ENCODE measurements around the gene ADAR. TPM values are rescaled to one million over a fixed set of nuclear protein-coding genes. Genes with fewer than 3 reads are reported as not detected.

ADAR gene
- total RNA-seq, 1 donor from 2014 or later, result 275 TPM

- peaks cover 92% of the 10 kb centered on the region for H4K20me1 ChIP-seq (ENCODE audit: insufficient read depth, low read length)
- FAIRE-seq, result no peak
- H3K4me1 Mint-ChIP-seq (ENCODE audit: low read depth, unreplicated experiment), result peaks cover 54% of the 10 kb centered on the region
These were observed 8.3 kb downstream of the ADAR start for GRCh38 chr1:154599658-154600057.

GRCh38 chr1:154598871-154599635, 8.9 kb downstream of the ADAR start:
- DNase-seq (ENCODE audit: low read depth), result peak; percentile 46
- H3K27me3 Mint-ChIP-seq (ENCODE audit: low read depth, unreplicated experiment), result no peaks in the 10 kb centered on the region
- H3K4me3 ChIP-seq (ENCODE audit: insufficient read depth, low read depth, low read length), result no peak overlapping the region
- peak overlapping the region; percentile 89 for H3K27ac Mint-ChIP-seq (ENCODE audit: unreplicated experiment)
- peaks cover 16% of the 10 kb centered on the region for H3K4me1 ChIP-seq (ENCODE audit: insufficient read depth, low read length)
- H3K27ac ChIP-seq (ENCODE audit: low read depth, low read length), result peak overlapping the region; percentile 45
- no peaks in the 10 kb centered on the region for H3K27me3 ChIP-seq (ENCODE audit: insufficient read depth, low read length)
- peaks cover 3% of the 10 kb centered on the region for H3K9me3 Mint-ChIP-seq (ENCODE audit: unreplicated experiment)
- H3K4me3 Mint-ChIP-seq (ENCODE audit: unreplicated experiment), result peak overlapping the region; percentile 34
- FAIRE-seq, result no peak
- peaks cover 51% of the 10 kb centered on the region for H3K4me1 Mint-ChIP-seq (ENCODE audit: low read depth, unreplicated experiment)
- H3K9ac ChIP-seq (ENCODE audit: low read length), result peak overlapping the region; percentile 28
- no peak overlapping the region for H2AFZ ChIP-seq (ENCODE audit: low read depth, low read length)
- peaks cover 72% of the 10 kb centered on the region for H3K79me2 ChIP-seq (ENCODE audit: insufficient read depth, low read length)
- H4K20me1 ChIP-seq (ENCODE audit: insufficient read depth, low read length), result peaks cover 91% of the 10 kb centered on the region
- H3K36me3 Mint-ChIP-seq (ENCODE audit: low read depth, unreplicated experiment), result peaks cover 51% of the 10 kb centered on the region
- no peaks in the 10 kb centered on the region for H3K9me3 ChIP-seq (ENCODE audit: insufficient read depth, low read depth, low read length)
- peaks cover 50% of the 10 kb centered on the region for H3K36me3 ChIP-seq (ENCODE audit: insufficient read depth, low read length)
- H3K4me2 ChIP-seq (ENCODE audit: low read length), result peak overlapping the region; percentile 30
- TF ChIP-seq CTCF (IDR thresholded peaks at IDR 0.05; ENCODE audit: insufficient read depth, low read depth, low read length) (no peak), EZH2 (IDR thresholded peaks at IDR 0.05; ENCODE audit: insufficient read depth, low read length) (no peak)

More at GRCh38 chr1:154599658-154600057, 8.3 kb downstream of the ADAR start:
- Histone ChIP-seq H3K4me3 (ENCODE audit: insufficient read depth, low read depth, low read length) (no peak overlapping the region), H3K9me3 (ENCODE audit: insufficient read depth, low read depth, low read length) (no peaks in the 10 kb centered on the region), H3K79me2 (ENCODE audit: insufficient read depth, low read length) (peaks cover 78% of the 10 kb centered on the region), H3K27ac (ENCODE audit: low read depth, low read length) (peak overlapping the region; percentile 45), H3K27me3 (ENCODE audit: insufficient read depth, low read length) (no peaks in the 10 kb centered on the region), H3K9ac (ENCODE audit: low read length) (no peak overlapping the region), H3K36me3 (ENCODE audit: insufficient read depth, low read length) (peaks cover 45% of the 10 kb centered on the region), H3K4me2 (ENCODE audit: low read length) (peak overlapping the region; percentile 30), H2AFZ (ENCODE audit: low read depth, low read length) (no peak overlapping the region), H3K4me1 (ENCODE audit: insufficient read depth, low read length) (peaks cover 16% of the 10 kb centered on the region)
- H3K4me3 Mint-ChIP-seq (ENCODE audit: unreplicated experiment), result peak overlapping the region; percentile 16
- no peak for TF ChIP-seq EZH2 (IDR thresholded peaks at IDR 0.05; ENCODE audit: insufficient read depth, low read length)
- TF ChIP-seq CTCF (IDR thresholded peaks at IDR 0.05; ENCODE audit: insufficient read depth, low read depth, low read length), result no peak
- peaks cover 3% of the 10 kb centered on the region for H3K9me3 Mint-ChIP-seq (ENCODE audit: unreplicated experiment)
- no peaks in the 10 kb centered on the region for H3K27me3 Mint-ChIP-seq (ENCODE audit: low read depth, unreplicated experiment)
- peak overlapping the region; percentile 89 for H3K27ac Mint-ChIP-seq (ENCODE audit: unreplicated experiment)
- peaks cover 48% of the 10 kb centered on the region for H3K36me3 Mint-ChIP-seq (ENCODE audit: low read depth, unreplicated experiment)
- peak; percentile 53 for DNase-seq (ENCODE audit: low read depth)

GRCh38 chr1:154595621-154596020, 12.4 kb downstream of the ADAR start:
- no peak overlapping the region for H3K27ac Mint-ChIP-seq (ENCODE audit: unreplicated experiment)
- H3K4me1 ChIP-seq (ENCODE audit: insufficient read depth, low read length), result peaks cover 16% of the 10 kb centered on the region
- no peaks in the 10 kb centered on the region for H3K27me3 Mint-ChIP-seq (ENCODE audit: low read depth, unreplicated experiment)
- H3K9ac ChIP-seq (ENCODE audit: low read length), result no peak overlapping the region
- no peak overlapping the region for H3K4me3 Mint-ChIP-seq (ENCODE audit: unreplicated experiment)
- FAIRE-seq, result no peak
- H3K27ac ChIP-seq (ENCODE audit: low read depth, low read length), result no peak overlapping the region
- H3K27me3 ChIP-seq (ENCODE audit: insufficient read depth, low read length), result no peaks in the 10 kb centered on the region
- DNase-seq (ENCODE audit: low read depth), result peak; percentile 41
- H3K9me3 ChIP-seq (ENCODE audit: insufficient read depth, low read depth, low read length), result no peaks in the 10 kb centered on the region
- no peak overlapping the region for H3K4me3 ChIP-seq (ENCODE audit: insufficient read depth, low read depth, low read length)
- peaks cover 54% of the 10 kb centered on the region for H3K36me3 ChIP-seq (ENCODE audit: insufficient read depth, low read length)
- H2AFZ ChIP-seq (ENCODE audit: low read depth, low read length), result no peak overlapping the region
- H3K4me2 ChIP-seq (ENCODE audit: low read length), result no peak overlapping the region
- peaks cover 47% of the 10 kb centered on the region for H3K36me3 Mint-ChIP-seq (ENCODE audit: low read depth, unreplicated experiment)
- TF ChIP-seq EZH2 (IDR thresholded peaks at IDR 0.05; ENCODE audit: insufficient read depth, low read length) (no peak), CTCF (IDR thresholded peaks at IDR 0.05; ENCODE audit: insufficient read depth, low read depth, low read length) (no peak)
- H3K79me2 ChIP-seq (ENCODE audit: insufficient read depth, low read length), result peaks cover 40% of the 10 kb centered on the region
- no peaks in the 10 kb centered on the region for H3K9me3 Mint-ChIP-seq (ENCODE audit: unreplicated experiment)
- H4K20me1 ChIP-seq (ENCODE audit: insufficient read depth, low read length), result peaks cover 78% of the 10 kb centered on the region
- peaks cover 40% of the 10 kb centered on the region for H3K4me1 Mint-ChIP-seq (ENCODE audit: low read depth, unreplicated experiment)
